GM12801 (cell line): ENCODE measurements around the gene EXD3.

Experiments
- TF ChIP-seq, protein P1 (sequence below): IDR thresholded peaks from one replicate; pipeline ENCODE4 v1.5.1; 2011; ENCODE audit warnings: control low read depth; ENCODE audit not compliant: insufficient read length; ENCODE audit errors: extremely low read depth

Gene EXD3

GRCh38 chr9:137395666-137396010 is 27.3 kb downstream of the EXD3 start:
- TF ChIP-seq, protein P1, sequence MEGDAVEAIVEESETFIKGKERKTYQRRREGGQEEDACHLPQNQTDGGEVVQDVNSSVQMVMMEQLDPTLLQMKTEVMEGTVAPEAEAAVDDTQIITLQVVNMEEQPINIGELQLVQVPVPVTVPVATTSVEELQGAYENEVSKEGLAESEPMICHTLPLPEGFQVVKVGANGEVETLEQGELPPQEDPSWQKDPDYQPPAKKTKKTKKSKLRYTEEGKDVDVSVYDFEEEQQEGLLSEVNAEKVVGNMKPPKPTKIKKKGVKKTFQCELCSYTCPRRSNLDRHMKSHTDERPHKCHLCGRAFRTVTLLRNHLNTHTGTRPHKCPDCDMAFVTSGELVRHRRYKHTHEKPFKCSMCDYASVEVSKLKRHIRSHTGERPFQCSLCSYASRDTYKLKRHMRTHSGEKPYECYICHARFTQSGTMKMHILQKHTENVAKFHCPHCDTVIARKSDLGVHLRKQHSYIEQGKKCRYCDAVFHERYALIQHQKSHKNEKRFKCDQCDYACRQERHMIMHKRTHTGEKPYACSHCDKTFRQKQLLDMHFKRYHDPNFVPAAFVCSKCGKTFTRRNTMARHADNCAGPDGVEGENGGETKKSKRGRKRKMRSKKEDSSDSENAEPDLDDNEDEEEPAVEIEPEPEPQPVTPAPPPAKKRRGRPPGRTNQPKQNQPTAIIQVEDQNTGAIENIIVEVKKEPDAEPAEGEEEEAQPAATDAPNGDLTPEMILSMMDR, result no peak

- TF ChIP-seq, protein P1, result no peak
These were observed 27.9 kb downstream of the EXD3 start for GRCh38 chr9:137394866-137395665.

DNA sequence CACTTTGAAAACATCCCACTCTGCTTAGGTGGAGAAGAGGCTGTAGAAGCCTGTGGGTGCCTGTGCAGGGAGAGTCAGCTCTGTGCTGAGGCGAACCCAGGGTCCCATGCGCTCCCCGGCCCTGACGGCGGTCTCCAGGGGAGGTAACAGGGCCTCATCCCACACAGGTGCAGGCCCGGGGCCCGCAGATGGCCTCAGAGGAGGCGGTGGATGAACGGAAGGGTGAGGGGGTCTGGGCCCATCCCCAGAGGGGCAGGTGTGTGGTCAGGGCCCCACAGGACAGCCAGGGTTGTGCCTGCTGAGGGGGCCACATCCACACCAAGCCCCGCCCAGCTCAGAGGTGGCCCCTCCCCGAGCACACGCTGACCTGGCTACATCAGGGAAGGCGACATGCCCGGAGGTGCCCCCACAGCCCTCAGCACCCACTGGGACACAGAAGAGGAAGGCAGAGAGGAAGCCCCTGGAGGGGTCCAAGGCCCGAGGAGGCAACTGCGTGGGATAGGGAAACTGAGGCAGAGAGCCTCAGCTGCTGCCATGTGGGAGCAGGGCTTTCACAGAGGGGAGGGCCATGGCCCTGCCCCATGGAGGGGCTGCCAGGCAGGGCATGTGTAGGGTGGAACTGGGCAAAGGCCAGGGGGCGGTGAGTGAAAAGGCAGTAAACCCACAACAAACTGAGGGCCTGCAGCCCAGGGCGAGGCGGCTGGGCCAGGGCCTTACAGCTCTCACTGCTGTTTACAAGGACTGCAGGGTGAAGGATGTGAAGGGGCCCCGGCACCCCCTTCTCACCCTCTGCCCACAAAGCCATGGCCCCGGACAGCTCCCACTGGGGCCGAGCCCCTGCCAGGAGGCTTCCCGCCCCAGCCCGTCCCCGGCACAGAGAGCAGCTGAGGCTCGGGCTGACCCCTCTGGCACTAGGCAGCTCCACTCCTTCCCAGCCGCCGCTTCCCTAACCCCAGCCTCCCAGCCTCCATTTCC is 29.5 kb downstream of the EXD3 start:
- TF ChIP-seq, protein P1, result no peak

GRCh38 chr9:137392232-137393007 is 30.5 kb downstream of the EXD3 start:
- TF ChIP-seq, protein P1, result no peak

DNA sequence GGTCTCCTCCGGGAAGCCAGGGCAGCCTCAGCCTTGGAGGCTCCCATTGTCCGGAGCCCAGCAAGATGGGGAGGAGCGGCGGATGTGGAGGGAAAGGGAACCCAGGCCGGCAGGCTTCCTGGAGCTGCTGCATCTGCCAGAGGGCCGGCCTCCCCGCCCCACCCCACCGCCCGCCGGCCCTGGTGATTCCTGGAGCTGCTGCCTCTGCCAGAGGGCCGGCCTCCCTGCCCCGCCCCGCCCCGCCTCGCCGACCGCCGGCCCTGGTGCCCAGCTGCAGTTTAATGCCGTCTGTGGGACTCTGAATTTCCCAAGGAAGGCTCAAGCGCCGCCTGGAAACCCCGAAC is 31.6 kb downstream of the EXD3 start:
- TF ChIP-seq, protein P1, result no peak

DNA sequence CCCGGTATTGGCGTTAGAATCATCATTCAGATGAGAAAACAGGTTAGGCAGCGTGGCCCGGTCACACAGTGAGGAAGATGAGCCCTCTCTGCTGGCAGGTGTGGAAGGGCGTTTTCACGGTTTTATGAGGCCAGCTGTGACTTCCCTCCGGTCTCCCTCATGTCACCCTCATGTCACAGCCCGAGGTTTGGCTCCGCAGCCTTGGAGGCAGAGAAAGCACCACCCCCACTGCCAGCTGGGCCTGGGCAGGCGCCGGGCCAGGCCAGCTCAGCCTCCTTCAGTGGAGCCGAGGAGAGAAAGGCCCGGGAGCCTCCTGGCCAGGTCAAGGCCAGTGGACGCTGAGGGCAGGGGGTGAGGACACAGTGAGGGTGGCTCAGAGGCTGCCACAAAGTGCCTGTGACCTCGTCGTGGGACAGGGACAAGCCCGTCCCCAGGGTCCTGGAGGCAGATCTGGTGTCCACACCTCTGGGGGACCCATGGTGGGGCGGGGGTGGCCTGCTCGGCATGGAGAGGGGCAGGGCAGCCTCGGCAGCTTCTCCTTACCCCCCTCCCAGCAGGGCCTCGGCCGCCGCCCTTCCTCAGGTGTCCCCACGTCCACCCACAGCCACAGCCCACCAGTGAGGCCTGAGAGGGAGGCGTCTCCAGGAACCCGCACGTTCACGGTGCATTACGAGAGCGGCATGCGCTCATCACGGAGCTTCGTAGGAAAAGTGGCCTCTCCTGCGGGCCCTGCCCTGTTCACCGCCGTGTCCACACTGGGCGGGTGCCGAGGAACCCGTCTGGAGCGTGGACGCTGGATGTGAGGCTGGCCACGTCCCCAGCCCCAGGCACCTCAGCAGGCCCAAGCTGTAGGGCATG is 32.2 kb downstream of the EXD3 start:
- TF ChIP-seq, protein P1, result no peak

DNA sequence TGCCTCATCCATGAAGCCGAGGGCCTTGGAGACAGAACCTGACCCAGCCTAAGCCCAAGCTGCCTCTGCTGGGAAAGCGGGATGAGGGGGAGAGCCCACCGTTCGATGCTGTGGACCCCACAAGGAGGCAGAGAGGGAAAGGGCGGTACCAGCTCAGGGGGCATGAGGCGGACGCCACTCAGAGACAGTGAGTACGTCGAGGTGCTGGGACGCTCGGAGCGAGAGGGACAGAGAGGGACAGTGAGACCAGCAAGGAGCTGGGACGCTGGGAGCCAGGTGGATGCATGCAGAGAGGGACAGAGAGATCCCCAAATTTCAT is 33.6 kb downstream of the EXD3 start:
- TF ChIP-seq, protein P1, result no peak
